K562 (cell line): ENCODE measurements around the gene SETD4. TPM values are rescaled to one million over a fixed set of nuclear protein-coding genes. Genes with fewer than 3 reads are reported as not detected.

ENCODE experiments used
- ATAC-seq: fragments of 200-7000 bp; cut with Tn5 transposase; 3 replicates; pipeline ENCODE4 v1.9.1; 2020; ENCODE audit warnings: moderate library complexity
- BruUV-seq: library from RNA; stranded (reverse); fragments of 400-500 nt; replicated peaks from 2 replicates; lab custom pipeline; 2021; lab: Mats Ljungman, UMichigan
- CTCF ChIA-PET: fragments of 300-600 bp; formaldehyde crosslinking; extraction: SDS; loops from one replicate; lab custom pipeline; 2021; ENCODE audit warnings: low intra/inter-chr PET ratio; lab: Yijun Ruan, JAX
- POLR2A ChIA-PET: fragments of 300-600, 350-650 bp; sonication (Branson Sonifier 250); formaldehyde crosslinking; extraction: SDS; loops from one replicate; lab custom pipeline; 2021; ENCODE audit warnings: antibody characterized with exemption, inconsistent platforms; lab: Yijun Ruan, JAX
- DNase-seq, 4 experiments: peaks; one replicate each; pipeline versions ENCODE4 v3.0.0 to v3.0.0-alpha.2; 2011 to 2018; ENCODE audit warnings: low spot score in 3 of 4, mixed read lengths in 3 of 4; ENCODE audit errors: extremely low read depth in 1 of 4
- FAIRE-seq: peaks from 2 replicates; lab custom pipeline; 2011; peaks lifted over from hg19 to GRCh38; lab: Jason Lieb, UNC
- H2AFZ ChIP-seq: 2 replicates; pipeline ENCODE4 v1.6.0; 2011; ENCODE audit warnings: low read depth, low read length, control low read depth, inconsistent platforms
- H3K27ac ChIP-seq: fragments of 200-600 bp; 3 replicates; pipeline ENCODE4 v1.8.0; 2011; ENCODE audit warnings: low read depth, mild to moderate bottlenecking, control low read depth, inconsistent platforms, low read length, moderate library complexity, mixed read lengths; ENCODE audit errors: extremely low read depth
- H3K27me3 ChIP-seq, 2 experiments: fragments of 300-600 bp in 1 of 2; 2 replicates in 1 of 2; 3 replicates in 1 of 2; pipeline versions ENCODE4 v1.6.0 to v1.8.0; 2011; ENCODE audit warnings: inconsistent platforms in 2 of 2, low read length in 2 of 2, mild to moderate bottlenecking in 1 of 2, mixed read lengths in 1 of 2, moderate library complexity in 1 of 2; ENCODE audit not compliant: control insufficient read depth in 2 of 2, insufficient read depth in 2 of 2
- H3K36me3 ChIP-seq: fragments of 300-600 bp; 3 replicates; pipeline ENCODE4 v1.8.0; 2011; ENCODE audit warnings: mild to moderate bottlenecking, low read length, inconsistent platforms; ENCODE audit not compliant: control insufficient read depth, insufficient read depth
- H3K4me1 ChIP-seq, 2 experiments: fragments of 200-600 bp in 1 of 2; replicated peaks in 1 of 2; 2 replicates in 1 of 2; 3 replicates in 1 of 2; pipeline versions ENCODE4 v1.5.1 to v1.8.0; 2011; ENCODE audit warnings: inconsistent platforms in 2 of 2, low read length in 2 of 2, mild to moderate bottlenecking in 1 of 2, mixed read lengths in 1 of 2, moderate library complexity in 1 of 2; ENCODE audit not compliant: control insufficient read depth in 2 of 2, insufficient read depth in 2 of 2
- H3K4me2 ChIP-seq: 2 replicates; pipeline ENCODE4 v1.6.1; 2011; ENCODE audit warnings: low read length, control low read depth, inconsistent platforms, mixed read lengths; ENCODE audit not compliant: insufficient read depth
- H3K4me3 ChIP-seq: fragments of 200-600 bp; sonication (generic), shearing (Covaris generic); 2 replicates; pipeline ENCODE4 v1.5.1; 2016; ENCODE audit warnings: control low read depth, inconsistent platforms
- H3K79me2 ChIP-seq: fragments of 200-600 bp; 3 replicates; pipeline ENCODE4 v1.8.0; 2011; ENCODE audit warnings: low read length, inconsistent platforms; ENCODE audit not compliant: control insufficient read depth, insufficient read depth
- H3K9ac ChIP-seq, 2 experiments: 2 replicates each; pipeline versions ENCODE4 v1.6.0 to v1.6.1; 2011; ENCODE audit warnings: low read depth in 2 of 2, low read length in 2 of 2, control low read depth in 1 of 2, inconsistent platforms in 1 of 2, mild to moderate bottlenecking in 1 of 2, mixed read lengths in 1 of 2; ENCODE audit not compliant: insufficient read depth in 1 of 2
- H3K9me1 ChIP-seq: one replicate; pipeline ENCODE4 v1.6.0; 2011; ENCODE audit warnings: inconsistent platforms, mild to moderate bottlenecking, low read length, moderate library complexity; ENCODE audit not compliant: control insufficient read depth, insufficient read depth
- H3K9me3 ChIP-seq: replicated peaks from 2 replicates; pipeline ENCODE4 v1.5.1; 2011; ENCODE audit warnings: low read depth, low read length, inconsistent platforms; ENCODE audit not compliant: control insufficient read depth, insufficient read depth
- H4K20me1 ChIP-seq: replicated peaks from 2 replicates; pipeline ENCODE4 v1.6.1; 2011; ENCODE audit warnings: low read length, inconsistent platforms, mixed read lengths; ENCODE audit not compliant: control insufficient read depth, insufficient read depth
- BRD4 ChIP-seq: fragments of 200-600 bp; sonication (generic); IDR thresholded peaks from 2 replicates; pipeline ENCODE4 v1.6.1; 2017; ENCODE audit warnings: inconsistent platforms
- BRF2 ChIP-seq: IDR thresholded peaks from 3 replicates; pipeline ENCODE4 v1.6.1; 2011; ENCODE audit warnings: borderline replicate concordance, mild to moderate bottlenecking; ENCODE audit not compliant: insufficient read length, insufficient read depth
- MTA3 ChIP-seq: fragments of 450-650 bp; formaldehyde crosslinking; IDR thresholded peaks from 2 replicates; pipeline ENCODE4 v1.6.1; 2017; ENCODE audit warnings: mild to moderate bottlenecking, borderline replicate concordance
- PRDM10 ChIP-seq: fragments of 450-650 bp; IDR thresholded peaks from 2 replicates; pipeline ENCODE4 v1.6.1; 2018; ENCODE audit not compliant: partially characterized antibody
- SRSF1 ChIP-seq: fragments of 200-400 bp; formaldehyde crosslinking; IDR thresholded peaks from 2 replicates; pipeline ENCODE4 v1.6.1; 2017; ENCODE audit warnings: mild to moderate bottlenecking, low read depth, low read length, moderate library complexity
- TAF9B ChIP-seq: fragments of 450-650 bp; IDR thresholded peaks from 2 replicates; pipeline ENCODE4 v1.6.1; 2018; ENCODE audit warnings: mild to moderate bottlenecking; ENCODE audit not compliant: partially characterized antibody
- ZNF165 ChIP-seq: fragments of 250-450 bp; sonication (Bioruptor Pico); IDR thresholded peaks from 2 replicates; pipeline ENCODE4 v1.4.0; 2020; ENCODE audit warnings: borderline replicate concordance
- ZNF384 ChIP-seq: IDR thresholded peaks from 2 replicates; pipeline ENCODE4 v1.6.1; 2012; ENCODE audit warnings: low read depth, low read length, improper control_type of control experiment
- in situ Hi-C: fragments of 300-500 bp; cut with MboI; formaldehyde crosslinking; loops from 4 replicates; pipeline ENCODE4 v1.15.0; 2018; ENCODE audit warnings: inconsistent platforms, mixed read lengths
- intact Hi-C: fragments of 100-400 bp; cut with micrococcal nuclease; formaldehyde crosslinking; loops from 2 replicates; pipeline ENCODE4 v1.14.2; 2022
- polyA plus RNA-seq, 8 experiments: library from polyadenylated mRNA; depleted of rRNA in 4 of 8; stranded (reverse) in 5 of 8; unstranded in 3 of 8; fragments of >200 nt; fragmentation: Nextera tagmentation in 2 of 8; fragmentation: Illumina TruSeq in 1 of 8; extraction: Ambion mirVana in 2 of 8; extraction: Trizol in 1 of 8; gene quantifications; 2 replicates each; pipeline versions ENCODE4 v1.2.1 to v1.2.3, GENCODE V29; 2011 to 2014; ENCODE audit warnings: inconsistent platforms in 1 of 8, missing spikeins in 1 of 8
- total RNA-seq, 7 experiments: library from RNA; depleted of rRNA in 6 of 7; stranded (reverse); fragments of >200 nt in 6 of 7; fragmentation: Illumina TruSeq in 2 of 7; extraction: Trizol in 2 of 7; gene quantifications; 2 replicates each; pipeline versions ENCODE4 v1.2.1 to v1.2.3, GENCODE V29; 2011 to 2021; ENCODE audit warnings: low replicate concordance in 1 of 7
- TF ChIP-seq, protein P1 (sequence below), 2 experiments: fragments of 450-650 bp; IDR thresholded peaks; 2 replicates each; pipeline ENCODE4 v1.6.1; 2018; ENCODE audit warnings: mild to moderate bottlenecking in 2 of 2, low read depth in 1 of 2; ENCODE audit not compliant: partially characterized antibody in 2 of 2
- TF ChIP-seq, protein P2 (sequence below), 2 experiments: IDR thresholded peaks; 2 replicates each; pipeline ENCODE4 v1.6.1; 2012; ENCODE audit warnings: improper control_type of control experiment in 2 of 2, low read depth in 2 of 2, low read length in 2 of 2, borderline replicate concordance in 1 of 2

Gene SETD4
- total and polyA plus RNA-seq, 9 of the 15 experiments (the other 6 are each of a cell fraction or from before 2014, with no cell fraction given): 16.1 to 51.3 (median 25.7) TPM

DNA sequence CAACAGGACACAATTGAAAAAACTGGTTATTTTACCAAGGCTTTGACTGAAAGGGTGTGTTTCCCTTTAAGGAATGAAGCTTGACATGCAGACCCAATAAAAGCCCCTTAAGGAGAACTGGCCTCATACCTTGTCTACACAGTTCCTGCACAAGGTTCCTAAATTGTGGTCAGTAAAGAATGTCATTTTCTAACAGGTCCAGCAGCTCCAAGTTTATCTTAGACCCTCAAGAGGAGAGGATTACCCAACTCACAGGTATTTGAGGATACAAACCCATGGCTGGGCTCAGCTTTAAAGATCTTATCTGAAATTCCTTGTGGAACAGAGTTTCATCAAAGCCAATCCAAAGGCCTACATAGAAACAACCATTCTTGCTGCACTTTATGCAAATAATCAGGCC, 43.1 kb upstream of the SETD4 start:
- Histone ChIP-seq H4K20me1 (no peaks in the 10 kb centered on the region), H3K27me3 (peaks cover 2 to 6% of the 10 kb centered on the region in 2 experiments; a peak in 2 of 5 replicates), H3K9me1 (no peaks in the 10 kb centered on the region), H3K4me2 (no peak overlapping the region), H3K9ac (no peak overlapping the region), H3K27ac (no peak overlapping the region), H3K79me2 (no peaks in the 10 kb centered on the region), H3K4me3 (no peak overlapping the region), H3K9me3 (no peaks in the 10 kb centered on the region), H3K4me1 (no peaks in the 10 kb centered on the region; a peak in 2 of 5 replicates), H2AFZ (no peak overlapping the region), H3K36me3 (no peaks in the 10 kb centered on the region)
- ATAC-seq (no peak), FAIRE-seq (no peak), DNase-seq (no peak)
- POLR2A ChIA-PET: no interaction called here
- intact Hi-C loops (no loop called here), in situ Hi-C loops (no loop called here)
- BruUV-seq: no TSS peak
- CTCF ChIA-PET: no interaction called here
- TF ChIP-seq SRSF1: no peak
- no peak for TF ChIP-seq ZNF165 (CRISPR knock-in tag)
- no peak for TF ChIP-seq ZNF384
- no peak for TF ChIP-seq BRD4
- TF ChIP-seq PRDM10: no peak
- TF ChIP-seq MTA3: no peak
- TF ChIP-seq, protein P1, sequence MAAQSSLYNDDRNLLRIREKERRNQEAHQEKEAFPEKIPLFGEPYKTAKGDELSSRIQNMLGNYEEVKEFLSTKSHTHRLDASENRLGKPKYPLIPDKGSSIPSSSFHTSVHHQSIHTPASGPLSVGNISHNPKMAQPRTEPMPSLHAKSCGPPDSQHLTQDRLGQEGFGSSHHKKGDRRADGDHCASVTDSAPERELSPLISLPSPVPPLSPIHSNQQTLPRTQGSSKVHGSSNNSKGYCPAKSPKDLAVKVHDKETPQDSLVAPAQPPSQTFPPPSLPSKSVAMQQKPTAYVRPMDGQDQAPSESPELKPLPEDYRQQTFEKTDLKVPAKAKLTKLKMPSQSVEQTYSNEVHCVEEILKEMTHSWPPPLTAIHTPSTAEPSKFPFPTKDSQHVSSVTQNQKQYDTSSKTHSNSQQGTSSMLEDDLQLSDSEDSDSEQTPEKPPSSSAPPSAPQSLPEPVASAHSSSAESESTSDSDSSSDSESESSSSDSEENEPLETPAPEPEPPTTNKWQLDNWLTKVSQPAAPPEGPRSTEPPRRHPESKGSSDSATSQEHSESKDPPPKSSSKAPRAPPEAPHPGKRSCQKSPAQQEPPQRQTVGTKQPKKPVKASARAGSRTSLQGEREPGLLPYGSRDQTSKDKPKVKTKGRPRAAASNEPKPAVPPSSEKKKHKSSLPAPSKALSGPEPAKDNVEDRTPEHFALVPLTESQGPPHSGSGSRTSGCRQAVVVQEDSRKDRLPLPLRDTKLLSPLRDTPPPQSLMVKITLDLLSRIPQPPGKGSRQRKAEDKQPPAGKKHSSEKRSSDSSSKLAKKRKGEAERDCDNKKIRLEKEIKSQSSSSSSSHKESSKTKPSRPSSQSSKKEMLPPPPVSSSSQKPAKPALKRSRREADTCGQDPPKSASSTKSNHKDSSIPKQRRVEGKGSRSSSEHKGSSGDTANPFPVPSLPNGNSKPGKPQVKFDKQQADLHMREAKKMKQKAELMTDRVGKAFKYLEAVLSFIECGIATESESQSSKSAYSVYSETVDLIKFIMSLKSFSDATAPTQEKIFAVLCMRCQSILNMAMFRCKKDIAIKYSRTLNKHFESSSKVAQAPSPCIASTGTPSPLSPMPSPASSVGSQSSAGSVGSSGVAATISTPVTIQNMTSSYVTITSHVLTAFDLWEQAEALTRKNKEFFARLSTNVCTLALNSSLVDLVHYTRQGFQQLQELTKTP (IDR thresholded peaks at IDR 0.05; ENCODE audit: low read depth in 1 of 2, partially characterized antibody in 2 of 2): no peak
- no peak for TF ChIP-seq TAF9B
- TF ChIP-seq, protein P2, sequence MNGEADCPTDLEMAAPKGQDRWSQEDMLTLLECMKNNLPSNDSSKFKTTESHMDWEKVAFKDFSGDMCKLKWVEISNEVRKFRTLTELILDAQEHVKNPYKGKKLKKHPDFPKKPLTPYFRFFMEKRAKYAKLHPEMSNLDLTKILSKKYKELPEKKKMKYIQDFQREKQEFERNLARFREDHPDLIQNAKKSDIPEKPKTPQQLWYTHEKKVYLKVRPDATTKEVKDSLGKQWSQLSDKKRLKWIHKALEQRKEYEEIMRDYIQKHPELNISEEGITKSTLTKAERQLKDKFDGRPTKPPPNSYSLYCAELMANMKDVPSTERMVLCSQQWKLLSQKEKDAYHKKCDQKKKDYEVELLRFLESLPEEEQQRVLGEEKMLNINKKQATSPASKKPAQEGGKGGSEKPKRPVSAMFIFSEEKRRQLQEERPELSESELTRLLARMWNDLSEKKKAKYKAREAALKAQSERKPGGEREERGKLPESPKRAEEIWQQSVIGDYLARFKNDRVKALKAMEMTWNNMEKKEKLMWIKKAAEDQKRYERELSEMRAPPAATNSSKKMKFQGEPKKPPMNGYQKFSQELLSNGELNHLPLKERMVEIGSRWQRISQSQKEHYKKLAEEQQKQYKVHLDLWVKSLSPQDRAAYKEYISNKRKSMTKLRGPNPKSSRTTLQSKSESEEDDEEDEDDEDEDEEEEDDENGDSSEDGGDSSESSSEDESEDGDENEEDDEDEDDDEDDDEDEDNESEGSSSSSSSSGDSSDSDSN (IDR thresholded peaks at IDR 0.05; ENCODE audit: borderline replicate concordance in 1 of 2, low read depth in 2 of 2, low read length in 2 of 2): no peak
- no peak for TF ChIP-seq BRF2
